Liver (tissue), 9 donors: Measurements from ENCODE around the gene MDM2. TPM values are rescaled to one million over a fixed set of nuclear protein-coding genes. Genes with fewer than 3 reads are reported as not detected.

Experiments
- DNase-seq: peaks from one replicate; pipeline ENCODE4 v3.0.0-alpha.2; 2017; ENCODE audit warnings: low spot score
- H3K27ac ChIP-seq, 2 donors: one replicate each; pipeline ENCODE4 v1.7.0; 2013; ENCODE audit warnings: inconsistent platforms in 2 of 2, low read length in 2 of 2, control low read depth in 1 of 2, low read depth in 1 of 2, mild to moderate bottlenecking in 1 of 2
- H3K27me3 ChIP-seq, 4 donors: one replicate each; pipeline versions ENCODE4 v1.6.1 to v1.7.0; 2013; ENCODE audit warnings: low read length in 3 of 4, inconsistent platforms in 1 of 4, mild to moderate bottlenecking in 1 of 4, moderate library complexity in 1 of 4; ENCODE audit not compliant: control insufficient read depth in 4 of 4, insufficient read depth in 4 of 4
- H3K36me3 ChIP-seq, 4 donors: one replicate each; pipeline versions ENCODE4 v1.6.1 to v1.7.0; 2013; ENCODE audit warnings: low read length in 3 of 4, mild to moderate bottlenecking in 3 of 4, low read depth in 1 of 4, moderate library complexity in 1 of 4; ENCODE audit not compliant: control insufficient read depth in 4 of 4, insufficient read depth in 3 of 4
- H3K4me1 ChIP-seq, 4 donors: one replicate each; pipeline versions ENCODE4 v1.6.1 to v1.7.0; 2013; ENCODE audit warnings: low read length in 3 of 4, mild to moderate bottlenecking in 3 of 4, moderate library complexity in 1 of 4; ENCODE audit not compliant: control insufficient read depth in 4 of 4, insufficient read depth in 4 of 4
- H3K4me3 ChIP-seq, 3 donors: one replicate each; pipeline versions ENCODE4 v1.6.1 to v1.7.0; 2013; ENCODE audit warnings: low read length in 3 of 3, control low read depth in 1 of 3, low read depth in 1 of 3, mild to moderate bottlenecking in 1 of 3
- H3K9ac ChIP-seq, 2 donors: one replicate each; pipeline ENCODE4 v1.7.0; 2013; ENCODE audit warnings: low read length in 2 of 2, mild to moderate bottlenecking in 2 of 2, moderate library complexity in 2 of 2, control low read depth in 1 of 2, low read depth in 1 of 2
- H3K9me3 ChIP-seq, 4 donors: one replicate each; pipeline versions ENCODE4 v1.6.1 to v1.7.0; 2013; ENCODE audit warnings: low read length in 3 of 4; ENCODE audit not compliant: control insufficient read depth in 4 of 4
- CTCF ChIP-seq: fragments of 150-350 bp; IDR thresholded peaks from 2 replicates; pipeline ENCODE4 v1.5.1; 2017; ENCODE audit warnings: improper control_type of control experiment, low read depth, low read length; ENCODE audit not compliant: missing input control
- EGR1 ChIP-seq, 2 donors: IDR thresholded peaks; 2 replicates each; pipeline ENCODE4 v1.6.1; 2016 to 2018; ENCODE audit warnings: antibody characterized with exemption in 2 of 2, low read depth in 2 of 2
- FOXA1 ChIP-seq: IDR thresholded peaks from 2 replicates; pipeline ENCODE4 v1.6.1; 2016; ENCODE audit warnings: antibody characterized with exemption
- FOXA2 ChIP-seq: IDR thresholded peaks from 2 replicates; pipeline ENCODE4 v1.6.1; 2016; ENCODE audit warnings: antibody characterized with exemption
- GABPA ChIP-seq, 2 donors: IDR thresholded peaks in 1 of 2; conservative IDR thresholded peaks in 1 of 2; 2 replicates each; pipeline ENCODE4 v1.6.1; 2016; ENCODE audit warnings: antibody characterized with exemption in 2 of 2, mild to moderate bottlenecking in 1 of 2, moderate library complexity in 1 of 2
- HNF4A ChIP-seq, 2 donors: conservative IDR thresholded peaks; 2 replicates each; pipeline ENCODE4 v1.6.1; 2016; ENCODE audit warnings: antibody characterized with exemption in 2 of 2, mild to moderate bottlenecking in 2 of 2
- HNF4G ChIP-seq: IDR thresholded peaks from 2 replicates; pipeline ENCODE4 v1.6.1; 2016; ENCODE audit warnings: antibody characterized with exemption
- JUND ChIP-seq, 2 donors: IDR thresholded peaks; 2 replicates each; pipeline ENCODE4 v1.6.1; 2016; ENCODE audit warnings: antibody characterized with exemption in 2 of 2
- MAX ChIP-seq: IDR thresholded peaks from 2 replicates; pipeline ENCODE4 v1.6.1; 2016; ENCODE audit warnings: antibody characterized with exemption
- NR2F2 ChIP-seq: IDR thresholded peaks from 2 replicates; pipeline ENCODE4 v1.6.1; 2016; ENCODE audit warnings: antibody characterized with exemption
- RAD21 ChIP-seq, 2 donors: IDR thresholded peaks; 2 replicates each; pipeline ENCODE4 v1.6.1; 2016; ENCODE audit warnings: antibody characterized with exemption in 2 of 2, mild to moderate bottlenecking in 2 of 2
- RXRA ChIP-seq, 2 donors: IDR thresholded peaks; 2 replicates each; pipeline ENCODE4 v1.6.1; 2017 to 2018; ENCODE audit warnings: antibody characterized with exemption in 2 of 2, mild to moderate bottlenecking in 1 of 2
- SP1 ChIP-seq: IDR thresholded peaks from 2 replicates; pipeline ENCODE4 v1.6.1; 2018; ENCODE audit warnings: antibody characterized with exemption, mild to moderate bottlenecking
- TAF1 ChIP-seq: conservative IDR thresholded peaks from 2 replicates; pipeline ENCODE4 v1.6.1; 2016; ENCODE audit warnings: antibody characterized with exemption, mild to moderate bottlenecking
- YY1 ChIP-seq: IDR thresholded peaks from 2 replicates; pipeline ENCODE4 v1.6.1; 2016; ENCODE audit warnings: antibody characterized with exemption, mild to moderate bottlenecking
- ZBTB33 ChIP-seq: IDR thresholded peaks from 2 replicates; pipeline ENCODE4 v1.6.1; 2016; ENCODE audit warnings: antibody characterized with exemption
- WGBS: extraction: QIAGEN DNeasy Blood & Tissue Kit; methylation state at CpG from one replicate; pipeline ENCODE4 v1.1.7; 2013; 5-methylcytosine and 5-hydroxymethylcytosine counted together
- polyA plus RNA-seq, 2 donors: library from polyadenylated mRNA; stranded (reverse) in 1 of 2; unstranded in 1 of 2; fragments of 200-250 nt in 1 of 2; fragments of >200 nt in 1 of 2; fragmentation: Nextera tagmentation in 1 of 2; extraction: Ambion mirVana in 1 of 2; gene quantifications; one replicate each; pipeline versions ENCODE4 v1.2.1 to v1.2.3, GENCODE V29; 2013 to 2015
- total RNA-seq, 2 donors: library from RNA; depleted of rRNA; stranded (reverse); fragments of >200 nt; gene quantifications; one replicate each; pipeline ENCODE4 v1.2.3, GENCODE V29; 2014
- TF ChIP-seq, protein P1 (sequence below): IDR thresholded peaks from 2 replicates; pipeline ENCODE4 v1.6.1; 2016; ENCODE audit warnings: antibody characterized with exemption
- donor health status: healthy.
- donor health status: healthy.
- donor health status: healthy.
- donor health status: healthy.
- donor health status: healthy.

The MDM2 gene
- total and polyA plus RNA-seq, 4 donors, result 10.1 to 69.4 (median 36.9) TPM

GRCh38 chr12:68769941-68770340 is 38.0 kb upstream of the MDM2 start:
- Histone ChIP-seq H3K4me1 (no peaks in the 10 kb centered on the region), H3K27ac (no peak overlapping the region), H3K9me3 (no peaks in the 10 kb centered on the region), H3K36me3 (peaks cover 0 to 5% (median under 1%) of the 10 kb centered on the region in 4 donors), H3K27me3 (no peaks in the 10 kb centered on the region), H3K4me3 (no peak overlapping the region), H3K9ac (no peak overlapping the region)
- DNase-seq, result no peak
- TF ChIP-seq, protein P1, sequence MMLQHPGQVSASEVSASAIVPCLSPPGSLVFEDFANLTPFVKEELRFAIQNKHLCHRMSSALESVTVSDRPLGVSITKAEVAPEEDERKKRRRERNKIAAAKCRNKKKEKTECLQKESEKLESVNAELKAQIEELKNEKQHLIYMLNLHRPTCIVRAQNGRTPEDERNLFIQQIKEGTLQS, result no peak
- TF ChIP-seq EGR1 (IDR thresholded peaks at IDR 0.05; ENCODE audit: low read depth in 2 of 2) (no peak), GABPA (IDR thresholded peaks at IDR 0.05 in 1 of 2, conservative IDR thresholded peaks at IDR 0.05 in 1 of 2) (no peak), RAD21 (IDR thresholded peaks at IDR 0.05) (no peak), RXRA (IDR thresholded peaks at IDR 0.05) (no peak), NR2F2 (no peak), FOXA1 (no peak), HNF4G (no peak), SP1 (no peak), ZBTB33 (no peak)
- 94% methylated on average over 1 of the region's 1 CpG for WGBS

- no peaks in the 10 kb centered on the region for H3K27me3 ChIP-seq
- no peak overlapping the region for H3K27ac ChIP-seq
- no peaks in the 10 kb centered on the region for H3K4me1 ChIP-seq
- 96% methylated on average over 5 of the region's 5 CpGs for WGBS
- H3K9ac ChIP-seq, result no peak overlapping the region
- TF ChIP-seq SP1, result no peak
- no peak for TF ChIP-seq YY1
- TF ChIP-seq TAF1, result no peak
- TF ChIP-seq RXRA (IDR thresholded peaks at IDR 0.05), result no peak
- TF ChIP-seq EGR1 (IDR thresholded peaks at IDR 0.05; ENCODE audit: low read depth in 2 of 2), result no peak
- TF ChIP-seq HNF4A (conservative IDR thresholded peaks at IDR 0.05), result no peak
- DNase-seq, result no peak
- H3K9me3 ChIP-seq, result no peaks in the 10 kb centered on the region
- no peak overlapping the region for H3K4me3 ChIP-seq
- H3K36me3 ChIP-seq, result peaks cover 0 to 5% (median under 1%) of the 10 kb centered on the region in 4 donors
Measured at GRCh38 chr12:68771223-68771925, 36.6 kb upstream of the MDM2 start.

DNA sequence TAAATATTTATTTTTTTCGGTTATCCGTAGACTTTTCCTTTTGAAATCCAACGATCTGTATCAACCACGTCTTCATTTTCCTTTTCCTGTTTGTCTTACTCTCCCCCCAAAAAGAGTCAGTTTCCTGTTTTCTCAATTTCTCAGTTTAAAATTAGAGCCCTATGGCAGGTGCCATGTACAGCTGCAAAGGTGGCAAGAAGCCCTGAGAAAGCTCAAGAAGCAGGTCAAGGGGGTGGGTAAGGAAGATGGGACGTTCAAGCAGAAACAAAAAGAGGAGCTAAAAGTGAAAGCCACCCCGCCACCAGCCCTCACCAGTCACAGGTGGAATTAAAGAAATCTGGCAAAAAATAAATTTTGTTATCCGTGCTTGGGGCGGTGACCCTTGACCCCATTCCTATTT is 35.3 kb upstream of the MDM2 start:
- 73% methylated on average over 8 of the region's 8 CpGs for WGBS
- no peak overlapping the region for H3K4me3 ChIP-seq
- H3K4me1 ChIP-seq, result no peaks in the 10 kb centered on the region
- no peak overlapping the region for H3K27ac ChIP-seq
- no peak overlapping the region for H3K9ac ChIP-seq
- DNase-seq, result no peak
- H3K36me3 ChIP-seq, result no peaks in the 10 kb centered on the region
- no peaks in the 10 kb centered on the region for H3K9me3 ChIP-seq
- H3K27me3 ChIP-seq, result no peaks in the 10 kb centered on the region
- TF ChIP-seq HNF4G, result no peak
- no peak for TF ChIP-seq NR2F2
- no peak for TF ChIP-seq FOXA1
- no peak for TF ChIP-seq SP1
- TF ChIP-seq EGR1 (IDR thresholded peaks at IDR 0.05; ENCODE audit: low read depth in 2 of 2), result no peak
- TF ChIP-seq CTCF, result no peak
- TF ChIP-seq GABPA (IDR thresholded peaks at IDR 0.05 in 1 of 2, conservative IDR thresholded peaks at IDR 0.05 in 1 of 2), result no peak
- no peak for TF ChIP-seq MAX
- TF ChIP-seq ZBTB33, result no peak
- no peak for TF ChIP-seq HNF4A (conservative IDR thresholded peaks at IDR 0.05)
- TF ChIP-seq FOXA2, result no peak
- TF ChIP-seq JUND (IDR thresholded peaks at IDR 0.05), result no peak
